Measurements from ENCODE around the gene PPP2R2D. TPM values are rescaled to one million over a fixed set of nuclear protein-coding genes. Genes with fewer than 3 reads are reported as not detected.
A peak's percentile ranks its signal among the peaks of the same experiment; 100 is the strongest.

PPP2R2D gene
- total RNA-seq, 4 donors from 2014 or later = 23.9 to 48.6 (median 36.7) TPM

DNA sequence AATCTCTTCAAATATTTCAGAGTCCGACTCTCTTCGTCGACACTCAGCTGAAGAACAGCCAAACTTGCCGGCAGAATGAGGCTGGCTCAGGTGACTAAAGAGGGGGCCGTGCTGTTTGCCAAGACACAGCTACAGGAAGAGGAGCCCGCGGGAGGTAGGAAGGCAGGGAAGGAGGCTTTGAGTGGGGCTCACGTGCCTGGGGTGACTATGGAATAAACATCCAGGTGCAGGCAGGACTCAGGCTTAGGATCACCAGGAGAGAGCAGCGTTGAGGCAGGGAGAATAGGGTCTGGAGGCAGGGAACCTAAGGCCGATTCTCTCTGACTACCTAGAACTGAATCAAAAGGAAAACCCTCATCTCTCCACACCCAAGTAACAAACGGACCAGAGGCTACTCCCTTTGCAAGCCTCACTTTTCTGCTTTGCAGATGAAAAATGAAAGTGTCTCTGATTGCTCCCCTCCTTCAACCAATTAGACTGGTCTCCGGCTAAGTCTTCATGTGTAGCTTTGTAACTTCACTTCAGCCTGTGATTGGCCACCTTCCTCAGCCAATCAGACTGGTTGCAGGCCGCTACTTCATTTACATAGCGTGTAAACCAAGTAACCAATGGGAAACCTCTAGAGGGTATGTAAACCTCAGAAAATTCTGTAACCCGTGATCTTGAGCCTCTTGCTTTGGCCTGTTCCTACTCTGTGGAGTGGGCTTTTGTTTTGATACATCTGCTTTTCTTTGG, 100.6 kb downstream of the PPP2R2D start:
- 53 to 73% methylated on average over 15 of the region's 15 CpGs for WGBS, 2 donors
- no peak for TF ChIP-seq POLR2A (IDR thresholded peaks at IDR 0.05)
- TF ChIP-seq, protein P1, sequence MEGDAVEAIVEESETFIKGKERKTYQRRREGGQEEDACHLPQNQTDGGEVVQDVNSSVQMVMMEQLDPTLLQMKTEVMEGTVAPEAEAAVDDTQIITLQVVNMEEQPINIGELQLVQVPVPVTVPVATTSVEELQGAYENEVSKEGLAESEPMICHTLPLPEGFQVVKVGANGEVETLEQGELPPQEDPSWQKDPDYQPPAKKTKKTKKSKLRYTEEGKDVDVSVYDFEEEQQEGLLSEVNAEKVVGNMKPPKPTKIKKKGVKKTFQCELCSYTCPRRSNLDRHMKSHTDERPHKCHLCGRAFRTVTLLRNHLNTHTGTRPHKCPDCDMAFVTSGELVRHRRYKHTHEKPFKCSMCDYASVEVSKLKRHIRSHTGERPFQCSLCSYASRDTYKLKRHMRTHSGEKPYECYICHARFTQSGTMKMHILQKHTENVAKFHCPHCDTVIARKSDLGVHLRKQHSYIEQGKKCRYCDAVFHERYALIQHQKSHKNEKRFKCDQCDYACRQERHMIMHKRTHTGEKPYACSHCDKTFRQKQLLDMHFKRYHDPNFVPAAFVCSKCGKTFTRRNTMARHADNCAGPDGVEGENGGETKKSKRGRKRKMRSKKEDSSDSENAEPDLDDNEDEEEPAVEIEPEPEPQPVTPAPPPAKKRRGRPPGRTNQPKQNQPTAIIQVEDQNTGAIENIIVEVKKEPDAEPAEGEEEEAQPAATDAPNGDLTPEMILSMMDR (IDR thresholded peaks at IDR 0.05) = no peak
- intact Hi-C loops (cut with DNase I; ENCODE audit: low total_unique reads) = loop anchor here (10.0 kb wide), 1 partner anchor 107 kb away; no protein-coding TSS in a partner anchor
- H3K4me3 ChIP-seq (ENCODE audit: low read depth, poor library complexity, severe bottlenecking) = no peak overlapping the region
- DNase-seq (ENCODE audit: low spot score in 2 of 2) = peak in 1 of 2 donors; percentile 70

DNA sequence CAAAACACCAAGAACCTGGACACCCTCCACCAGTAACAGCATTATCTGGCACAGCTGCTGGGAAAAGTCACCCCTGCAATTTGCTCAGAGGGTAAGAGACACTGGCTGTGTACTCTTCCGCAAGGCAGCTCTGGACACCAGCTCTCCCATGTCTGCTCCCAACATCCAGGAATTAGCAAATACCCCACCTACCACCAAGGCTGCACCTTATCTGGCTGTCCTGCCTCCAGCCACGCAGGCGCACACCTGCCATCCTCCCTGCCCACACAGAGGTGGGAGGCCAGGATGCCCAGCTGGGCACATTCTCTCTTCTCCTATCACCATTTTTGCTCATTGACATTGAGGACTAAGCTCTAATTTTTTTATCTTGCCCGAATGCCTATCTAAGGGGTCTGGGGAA, 101.2 kb downstream of the PPP2R2D start:
- TF ChIP-seq POLR2A (IDR thresholded peaks at IDR 0.05) = no peak
- TF ChIP-seq, protein P1 (IDR thresholded peaks at IDR 0.05) = no peak
- DNase-seq (ENCODE audit: low spot score in 2 of 2) = peak in 1 of 2 donors; percentile 42
- WGBS, 2 donors = 93 to 94% methylated on average over 4 of the region's 4 CpGs
- H3K4me3 ChIP-seq (ENCODE audit: low read depth, poor library complexity, severe bottlenecking) = no peak overlapping the region
- intact Hi-C loops (cut with DNase I; ENCODE audit: low total_unique reads) = loop anchor here (10.0 kb wide), 1 partner anchor 107 kb away; no protein-coding TSS in a partner anchor

DNA sequence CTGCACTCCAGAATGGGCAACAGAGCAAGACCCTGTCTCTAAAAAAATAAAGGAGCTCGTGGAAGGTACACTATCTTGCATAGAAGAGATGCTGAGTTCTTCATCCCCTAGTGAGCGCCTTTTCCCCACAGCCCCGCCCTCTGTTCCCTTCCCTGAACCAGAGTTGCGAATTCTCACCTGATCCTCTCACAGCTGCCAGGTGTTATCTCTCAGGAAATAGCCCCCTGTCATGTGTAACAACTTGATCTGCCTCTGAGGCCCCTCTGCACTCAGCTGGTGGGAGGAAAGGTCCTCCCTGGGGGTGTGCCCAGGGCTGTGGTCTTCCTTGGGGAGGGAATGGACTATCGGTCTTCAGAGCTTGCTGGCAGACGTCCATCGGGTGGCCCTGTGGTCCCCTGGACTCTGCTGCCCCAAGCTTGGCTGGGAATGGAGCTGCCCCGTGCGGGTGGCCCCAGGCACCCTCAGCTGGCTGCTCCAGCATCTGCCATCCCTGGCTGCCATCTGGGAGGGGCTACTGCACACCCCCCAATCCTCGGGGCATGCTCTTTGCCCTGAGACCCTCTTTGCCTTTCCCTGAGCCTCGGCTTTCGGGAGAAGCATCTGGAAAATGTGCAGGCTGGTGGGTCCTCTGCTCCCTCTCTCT, 102.6 kb downstream of the PPP2R2D start:
- peak in 1 of 2 donors; percentile 72 for DNase-seq (ENCODE audit: low spot score in 2 of 2)
- no peak for TF ChIP-seq POLR2A (IDR thresholded peaks at IDR 0.05)
- TF ChIP-seq, protein P1 (IDR thresholded peaks at IDR 0.05) = no peak
- intact Hi-C loops (cut with DNase I; ENCODE audit: low total_unique reads) = loop anchor here (10.0 kb wide), 1 partner anchor 109 kb away; no protein-coding TSS in a partner anchor
- H3K4me3 ChIP-seq (ENCODE audit: low read depth, poor library complexity, severe bottlenecking) = no peak overlapping the region
- WGBS, 2 donors = 73 to 76% methylated on average over 12 of the region's 12 CpGs

DNA sequence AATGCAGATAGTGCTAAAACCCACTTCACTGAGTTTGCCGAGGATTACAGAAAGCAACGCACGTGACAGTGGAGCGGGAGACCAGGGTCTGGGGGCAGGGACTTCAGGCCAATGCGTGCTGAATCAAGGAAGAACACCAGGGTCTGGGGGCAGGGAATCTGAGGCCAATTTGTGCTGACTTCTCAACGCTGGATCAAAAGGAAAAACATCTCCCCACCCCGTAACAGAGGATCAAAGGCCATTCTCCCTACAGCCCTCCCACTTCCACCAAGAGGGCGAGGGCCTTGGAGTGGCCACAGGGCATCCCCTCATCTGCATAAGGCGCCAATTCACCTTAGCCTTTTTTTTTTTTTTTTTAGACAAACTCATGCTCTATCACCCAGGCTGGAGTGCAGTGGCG, 103.2 kb downstream of the PPP2R2D start:
- H3K4me3 ChIP-seq (ENCODE audit: low read depth, poor library complexity, severe bottlenecking) = no peak overlapping the region
- peak in 1 of 2 donors; percentile 28 for DNase-seq (ENCODE audit: low spot score in 2 of 2)
- 68 to 73% methylated on average over 10 of the region's 10 CpGs for WGBS, 2 donors
- TF ChIP-seq POLR2A (IDR thresholded peaks at IDR 0.05) = no peak
- TF ChIP-seq, protein P1 (IDR thresholded peaks at IDR 0.05) = no peak
- intact Hi-C loops (cut with DNase I; ENCODE audit: low total_unique reads) = loop anchor here (10.0 kb wide), 1 partner anchor 109 kb away; no protein-coding TSS in a partner anchor

DNA sequence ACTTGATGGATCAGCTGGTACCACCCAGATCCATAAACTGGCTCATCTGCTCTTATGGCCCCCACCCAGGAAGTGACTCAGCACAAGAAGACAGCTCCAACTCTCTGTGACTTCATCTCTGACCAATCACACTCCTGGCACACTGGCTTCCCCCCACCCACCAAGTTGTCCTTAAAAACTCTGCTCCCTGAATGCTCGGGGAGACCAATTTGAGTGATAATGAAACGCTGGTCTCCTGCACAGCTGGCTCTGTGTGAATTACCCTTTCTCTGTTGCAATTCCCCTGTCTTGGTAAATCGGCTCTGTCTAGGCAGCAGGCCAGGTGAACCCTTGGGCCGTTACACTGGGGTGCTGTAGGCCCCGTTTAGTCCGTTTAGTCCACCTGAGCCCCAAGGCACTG, 104.3 kb downstream of the PPP2R2D start:
- intact Hi-C loops (cut with DNase I; ENCODE audit: low total_unique reads) = loop anchor here (10.0 kb wide), 1 partner anchor 110 kb away; no protein-coding TSS in a partner anchor
- TF ChIP-seq, protein P1 (IDR thresholded peaks at IDR 0.05) = no peak
- TF ChIP-seq POLR2A (IDR thresholded peaks at IDR 0.05) = no peak
- WGBS, 2 donors = 89 to 96% methylated on average over 6 of the region's 6 CpGs

More for the DNA sequence above, 104.3 kb downstream of the PPP2R2D start:
- peak in 1 of 2 donors; percentile 26 for DNase-seq (ENCODE audit: low spot score in 2 of 2)
- no peak overlapping the region for H3K4me3 ChIP-seq (ENCODE audit: low read depth, poor library complexity, severe bottlenecking)

Measured in lower leg skin (tissue), 4 donors.